Measurements from ENCODE around the gene TOB1. TPM values are rescaled to one million over a fixed set of nuclear protein-coding genes. Genes with fewer than 3 reads are reported as not detected.
"Not testable (repeated sequence)": the region's sequence is repeated elsewhere in the genome, so short reads cannot be mapped to it uniquely, and the experiment has no call there.

Gene TOB1
- total and polyA plus RNA-seq, 2 experiments from 2014 or later, result 29.9 to 35.4 TPM

GRCh38 chr17:50861822-50862528, 4.2 kb downstream of the TOB1 start:
- TF ChIP-seq CTCF (IDR thresholded peaks at IDR 0.05; ENCODE audit: low read depth, low read length), result no peak
- DNase-seq (ENCODE audit: low read depth in 1 of 2, low spot score in 1 of 2), result no peak
- no peak overlapping the region for H3K4me3 ChIP-seq
- H3K27ac ChIP-seq, result no peak overlapping the region
- peaks cover 21% of the 10 kb centered on the region for H3K4me1 ChIP-seq (ENCODE audit: low read depth)
- peaks cover 19% of the 10 kb centered on the region for H3K36me3 ChIP-seq
- H3K9me3 ChIP-seq (ENCODE audit: low read depth), result no peaks in the 10 kb centered on the region
- no peaks in the 10 kb centered on the region for H3K27me3 ChIP-seq

DNA sequence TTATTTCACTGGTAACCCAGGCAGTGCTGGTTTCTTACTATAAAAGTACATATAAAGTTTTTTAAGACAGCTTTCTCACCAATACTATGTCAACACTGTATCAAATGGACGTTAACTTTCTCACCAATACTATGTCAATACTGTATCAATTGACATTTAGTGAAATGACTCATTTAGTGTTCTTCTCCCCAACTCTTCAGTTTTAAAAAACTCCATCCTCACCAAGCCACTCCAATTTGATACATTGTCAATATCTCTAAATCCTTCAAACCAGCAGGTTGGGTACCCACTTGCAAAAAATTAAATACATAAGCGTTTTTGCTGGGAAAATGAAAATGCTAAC, 4.8 kb downstream of the TOB1 start:
- no peak for TF ChIP-seq CTCF (IDR thresholded peaks at IDR 0.05; ENCODE audit: low read depth, low read length)
- Histone ChIP-seq H3K27ac (peak overlapping the region; percentile 26), H3K36me3 (peaks cover 19% of the 10 kb centered on the region), H3K4me1 (ENCODE audit: low read depth) (peaks cover 21% of the 10 kb centered on the region), H3K27me3 (no peaks in the 10 kb centered on the region), H3K4me3 (no peak overlapping the region), H3K9me3 (ENCODE audit: low read depth) (no peaks in the 10 kb centered on the region)
- no peak for DNase-seq (ENCODE audit: low read depth in 1 of 2, low spot score in 1 of 2)

DNA sequence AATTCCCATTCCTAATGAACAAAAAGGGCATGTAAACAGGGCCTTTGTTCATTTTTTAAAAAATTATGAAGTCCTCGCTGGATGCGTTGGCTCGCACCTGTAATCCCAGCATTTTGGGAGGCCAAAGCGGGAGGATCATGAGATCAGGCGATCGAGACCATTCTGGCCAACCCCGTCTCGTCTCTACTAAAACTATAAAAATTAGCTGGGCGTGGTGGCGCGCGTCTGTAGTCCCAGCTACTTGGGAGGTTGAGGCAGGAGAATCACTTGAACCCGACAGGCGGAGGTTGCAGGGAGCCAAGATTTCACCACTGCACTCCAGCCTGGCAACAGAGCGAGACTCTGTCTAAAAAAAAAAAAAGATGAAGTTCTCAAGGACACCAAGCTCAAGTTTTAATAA, 6.4 kb downstream of the TOB1 start:
- not testable (repeated sequence) for DNase-seq (ENCODE audit: low read depth in 1 of 2, low spot score in 1 of 2); H3K4me3 ChIP-seq; H3K27me3 ChIP-seq; H3K9me3 ChIP-seq (ENCODE audit: low read depth); H3K27ac ChIP-seq
- peaks cover 28% of the 10 kb centered on the region for H3K4me1 ChIP-seq (ENCODE audit: low read depth)
- peaks cover 19% of the 10 kb centered on the region for H3K36me3 ChIP-seq

DNA sequence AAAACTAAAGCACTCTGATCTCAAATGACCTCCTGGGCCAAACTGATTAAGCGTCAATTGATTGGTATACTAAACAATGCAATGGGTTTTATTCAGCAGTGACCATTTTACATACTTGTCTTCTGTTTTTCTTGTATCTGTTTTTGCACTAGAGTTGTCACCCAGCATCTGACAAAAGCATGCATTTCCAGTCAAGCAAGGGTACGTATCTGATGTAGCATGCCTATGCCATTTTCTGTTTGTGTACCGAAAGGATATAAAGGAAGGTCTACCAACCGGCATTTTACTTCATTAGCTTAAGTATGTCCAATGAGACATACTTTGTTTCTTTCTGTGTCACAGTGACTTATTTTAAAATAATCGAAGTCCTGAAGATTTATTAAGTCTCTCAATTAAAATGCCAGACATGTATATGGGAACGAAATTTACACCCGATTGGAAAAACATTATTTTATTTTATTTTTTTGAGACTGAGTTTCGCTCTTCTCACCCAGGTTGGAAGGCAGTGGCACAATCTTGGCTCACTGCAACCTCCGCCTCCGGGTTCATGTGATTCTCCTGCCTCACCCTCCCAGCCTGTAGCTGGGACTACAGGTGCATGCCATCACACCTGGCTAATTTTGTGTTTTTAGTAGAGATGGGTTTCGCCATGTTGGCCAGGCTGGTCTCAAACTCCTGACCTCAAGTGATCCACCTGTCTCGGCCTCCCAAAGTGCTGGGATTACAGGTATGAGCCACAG, 7.5 kb downstream of the TOB1 start:
- no peak for DNase-seq (ENCODE audit: low read depth in 1 of 2, low spot score in 1 of 2)
- peaks cover 33% of the 10 kb centered on the region for H3K4me1 ChIP-seq (ENCODE audit: low read depth)
- no peak for TF ChIP-seq CTCF (IDR thresholded peaks at IDR 0.05; ENCODE audit: low read depth, low read length)
- no peaks in the 10 kb centered on the region for H3K9me3 ChIP-seq (ENCODE audit: low read depth)
- H3K27ac ChIP-seq, result no peak overlapping the region
- H3K36me3 ChIP-seq, result peaks cover 19% of the 10 kb centered on the region
- no peaks in the 10 kb centered on the region for H3K27me3 ChIP-seq
- no peak overlapping the region for H3K4me3 ChIP-seq

GRCh38 chr17:50856431-50856830, 9.7 kb downstream of the TOB1 start:
- Histone ChIP-seq H3K27ac (no peak overlapping the region), H3K27me3 (no peaks in the 10 kb centered on the region), H3K4me1 (ENCODE audit: low read depth) (peaks cover 32% of the 10 kb centered on the region), H3K36me3 (peaks cover under 1% of the 10 kb centered on the region), H3K9me3 (ENCODE audit: low read depth) (no peaks in the 10 kb centered on the region), H3K4me3 (no peak overlapping the region)
- TF ChIP-seq CTCF (IDR thresholded peaks at IDR 0.05; ENCODE audit: low read depth, low read length), result no peak
- no peak for DNase-seq (ENCODE audit: low read depth in 1 of 2, low spot score in 1 of 2)

GRCh38 chr17:50855708-50856330, 10.3 kb downstream of the TOB1 start:
- H3K27ac ChIP-seq, result no peak overlapping the region
- DNase-seq (ENCODE audit: low read depth in 1 of 2, low spot score in 1 of 2), result no peak
- no peaks in the 10 kb centered on the region for H3K9me3 ChIP-seq (ENCODE audit: low read depth)
- no peaks in the 10 kb centered on the region for H3K36me3 ChIP-seq
- H3K4me3 ChIP-seq, result no peak overlapping the region
- no peaks in the 10 kb centered on the region for H3K27me3 ChIP-seq
- TF ChIP-seq CTCF (IDR thresholded peaks at IDR 0.05; ENCODE audit: low read depth, low read length), result no peak
- peaks cover 32% of the 10 kb centered on the region for H3K4me1 ChIP-seq (ENCODE audit: low read depth)
